Fibroblast of the aortic adventitia (primary cell): Measurements from ENCODE around the gene ENTPD6. TPM values are rescaled to one million over a fixed set of nuclear protein-coding genes. Genes with fewer than 3 reads are reported as not detected.
"Not testable (repeated sequence)": the region's sequence is repeated elsewhere in the genome, so short reads cannot be mapped to it uniquely, and the experiment has no call there.

Source experiments
- DNase-seq: peaks from one replicate; pipeline ENCODE4 v3.0.0-alpha.2; 2010; ENCODE audit warnings: low read depth
- H3K4me3 ChIP-seq: 2 replicates; pipeline ENCODE4 v1.5.1; 2011; ENCODE audit warnings: low read depth, mild to moderate bottlenecking, control low read depth, low read length, moderate library complexity
- CTCF ChIP-seq: IDR thresholded peaks from 2 replicates; pipeline ENCODE4 v1.5.1; 2011; ENCODE audit warnings: mild to moderate bottlenecking, low read length, control low read depth, inconsistent platforms; ENCODE audit not compliant: insufficient read depth
- total RNA-seq: library from RNA; depleted of rRNA; stranded (reverse); fragments of >200 nt; gene quantifications from 2 replicates; pipeline ENCODE4 v1.2.3, GENCODE V29; 2012; ENCODE audit warnings: low replicate concordance

Gene ENTPD6
- total RNA-seq, 1 donor = 40.5 TPM

- no peak for TF ChIP-seq CTCF
- no peak for DNase-seq
- no peak overlapping the region for H3K4me3 ChIP-seq
Measured at GRCh38 chr20:25176184-25176583, 19.3 kb upstream of the ENTPD6 start.

DNA sequence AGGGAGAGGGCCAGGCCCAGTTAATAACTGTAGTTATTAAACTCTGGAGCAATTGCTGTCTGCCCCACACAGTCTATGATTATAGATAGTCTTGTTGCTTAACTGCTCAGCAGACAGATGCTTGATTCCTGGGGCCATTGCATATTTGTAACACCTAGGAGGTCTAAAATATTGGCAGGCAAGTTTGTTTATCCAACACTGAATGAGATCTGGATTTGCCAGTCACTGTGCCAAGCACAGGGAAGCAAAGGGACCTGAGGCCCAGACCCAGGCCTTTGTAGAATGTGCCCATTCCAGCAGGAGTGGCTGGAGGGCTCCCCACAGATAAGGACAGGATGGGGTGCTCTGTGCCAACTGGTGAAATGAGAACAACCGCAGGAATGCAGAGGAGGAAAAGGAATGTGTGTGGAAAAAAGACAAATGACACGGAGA is 17.6 kb upstream of the ENTPD6 start:
- DNase-seq = peak; percentile 42

GRCh38 chr20:25178563-25179438 is 16.7 kb upstream of the ENTPD6 start:
- no peak overlapping the region for H3K4me3 ChIP-seq
- peak; percentile 96 for DNase-seq

More for the DNA sequence above, 17.6 kb upstream of the ENTPD6 start:
- no peak overlapping the region for H3K4me3 ChIP-seq
- TF ChIP-seq CTCF = no peak

GRCh38 chr20:25179439-25180089 is 15.9 kb upstream of the ENTPD6 start:
- TF ChIP-seq CTCF = no peak
- DNase-seq = no peak
- H3K4me3 ChIP-seq = no peak overlapping the region

More at GRCh38 chr20:25178563-25179438, 16.7 kb upstream of the ENTPD6 start:
- peak; percentile 87 for TF ChIP-seq CTCF

DNA sequence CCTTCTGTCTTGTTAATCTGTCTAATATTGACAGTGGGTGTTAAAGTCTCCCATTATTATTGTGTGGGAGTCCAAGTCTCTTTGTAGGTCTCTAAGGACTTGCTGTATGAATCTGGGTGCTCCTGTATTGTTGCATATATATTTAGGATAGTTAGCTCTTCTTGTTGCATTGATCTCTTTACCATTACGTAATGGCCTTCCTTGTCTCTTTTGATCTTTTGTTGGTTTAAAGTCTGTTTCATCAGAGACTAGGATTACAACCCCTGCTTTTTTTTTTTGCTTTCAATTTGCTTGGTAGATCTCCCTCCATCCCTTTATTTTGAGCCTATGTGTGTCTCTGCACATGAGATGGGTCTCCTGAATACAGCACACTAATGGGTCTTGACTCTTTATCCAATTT is 11.1 kb upstream of the ENTPD6 start:
- DNase-seq, H3K4me3 ChIP-seq: not testable (repeated sequence)

DNA sequence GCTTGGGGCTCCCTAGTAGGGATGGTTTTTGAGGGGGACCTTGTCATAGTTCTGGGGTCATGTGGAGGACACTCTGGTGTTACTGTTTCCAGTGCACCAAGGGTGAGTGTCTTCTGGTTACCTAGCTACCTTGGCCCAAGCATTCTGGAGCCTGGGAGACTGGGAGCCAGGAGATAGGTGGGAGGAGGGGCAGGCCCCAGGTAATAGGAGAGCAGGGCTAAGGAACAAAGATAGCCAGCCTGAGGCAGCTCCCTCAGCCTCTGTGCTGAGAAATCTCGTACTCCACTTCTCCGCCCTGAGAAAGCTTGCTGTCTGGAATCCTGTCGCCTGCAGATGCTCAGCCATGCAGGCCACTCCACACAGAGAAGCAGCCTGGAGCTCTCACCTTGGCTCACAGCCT is 8.3 kb upstream of the ENTPD6 start:
- H3K4me3 ChIP-seq = no peak overlapping the region
- DNase-seq = no peak
- no peak for TF ChIP-seq CTCF

DNA sequence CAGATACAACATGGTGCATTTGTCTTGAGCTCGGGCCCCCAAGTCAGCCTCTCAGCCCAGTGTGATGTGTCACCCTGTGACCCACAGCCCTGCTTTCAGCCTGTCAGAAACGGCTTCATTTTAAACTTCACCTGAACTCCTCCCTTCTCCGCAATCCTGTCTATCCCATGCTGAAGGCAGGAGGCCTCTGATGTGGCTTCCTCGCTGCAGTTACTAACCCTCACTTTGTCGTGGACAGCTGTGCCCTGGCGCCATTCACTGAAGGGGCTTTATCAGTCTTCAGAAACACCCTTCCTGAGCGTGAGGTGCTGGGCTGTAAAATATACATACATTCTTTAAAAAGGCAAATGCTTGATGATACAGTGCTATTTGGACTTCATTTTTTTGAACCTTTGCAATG is 7.9 kb upstream of the ENTPD6 start:
- TF ChIP-seq CTCF = no peak
- H3K4me3 ChIP-seq = no peak overlapping the region
- no peak for DNase-seq
